Heart left ventricle (tissue), 16 donors: ENCODE measurements around the gene NIM1K. TPM values are rescaled to one million over a fixed set of nuclear protein-coding genes. Genes with fewer than 3 reads are reported as not detected.

Experiments
- ATAC-seq, 4 donors: fragments of 200-7000 bp; cut with Tn5 transposase; one replicate each; pipeline ENCODE4 v1.9.1; 2020 to 2022; ENCODE audit warnings: moderate library complexity in 4 of 4, mild to moderate bottlenecking in 3 of 4, moderate number of reproducible peaks in 1 of 4
- DNase-seq, 5 donors: peaks; one replicate each; pipeline ENCODE4 v3.0.0-alpha.2; 2020
- H3K27ac ChIP-seq, 12 donors: fragments of 200-600 bp; sonication (generic) in 4 of 12; one replicate each; pipeline versions ENCODE4 v1.5.0 to v1.8.0; 2016 to 2022; ENCODE audit warnings: mild to moderate bottlenecking in 2 of 12
- H3K27me3 ChIP-seq, 9 donors: fragments of 200-600 bp; sonication (generic) in 2 of 9; one replicate each; pipeline versions ENCODE4 v1.5.1 to v1.8.0; 2016 to 2022; ENCODE audit warnings: mild to moderate bottlenecking in 3 of 9
- H3K36me3 ChIP-seq, 9 donors: fragments of 200-600 bp; sonication (generic) in 2 of 9; one replicate each; pipeline versions ENCODE4 v1.5.0 to v1.8.0; 2018 to 2022; ENCODE audit warnings: mild to moderate bottlenecking in 2 of 9
- H3K4me1 ChIP-seq, 12 donors: fragments of 200-600 bp; sonication (generic) in 4 of 12; one replicate each; pipeline versions ENCODE4 v1.5.0 to v1.8.0; 2016 to 2022; ENCODE audit warnings: mild to moderate bottlenecking in 3 of 12
- H3K4me3 ChIP-seq, 12 donors: fragments of 200-600 bp; sonication (generic) in 4 of 12; one replicate each; pipeline versions ENCODE4 v1.5.0 to v1.8.0; 2017 to 2022; ENCODE audit warnings: mild to moderate bottlenecking in 9 of 12, moderate library complexity in 4 of 12
- H3K9me3 ChIP-seq, 12 donors: fragments of 200-600 bp; sonication (generic) in 4 of 12; one replicate each; pipeline versions ENCODE4 v1.5.0 to v1.8.0; 2016 to 2022; ENCODE audit warnings: mild to moderate bottlenecking in 1 of 12
- POLR2A ChIP-seq, 2 donors: fragments of 450-650 bp; IDR thresholded peaks; one replicate each; pipeline ENCODE4 v1.6.1; 2017; ENCODE audit warnings: antibody characterized with exemption in 2 of 2, mild to moderate bottlenecking in 2 of 2, moderate library complexity in 2 of 2
- WGBS, 4 donors: extraction: QIAGEN DNeasy Blood & Tissue Kit in 2 of 4; methylation state at CpG; one replicate each; pipeline versions ENCODE4 v1.1.5 to v1.1.7; 2013 to 2018; 5-methylcytosine and 5-hydroxymethylcytosine counted together
- intact Hi-C, 10 donors: fragments of 100-400 bp; cut with DNase I; formaldehyde crosslinking; loops; one replicate each; pipeline versions ENCODE4 v1.11.1 to v1.14.2; 2022
- polyA plus RNA-seq, 2 donors: library from polyadenylated mRNA; stranded (reverse); fragments of 200-250 nt; gene quantifications; one replicate each; pipeline ENCODE4 v1.2.3, GENCODE V29; 2013
- total RNA-seq, 9 donors: library from RNA; depleted of rRNA in 2 of 9; stranded (reverse); fragments of >200 nt in 2 of 9; fragmentation: NEBNext Ultra II Directional in 3 of 9; extraction: Animal tissue kit (Norgen Biotek cat#: 25700) in 3 of 9; gene quantifications; one replicate each; pipeline versions ENCODE4 v1.1.0 to v1.2.4, GENCODE V29; 2016 to 2023
- TF ChIP-seq, protein P1 (sequence below), 12 donors: fragments of 200-600 bp; sonication (generic) in 4 of 12; IDR thresholded peaks; one replicate each; pipeline versions ENCODE4 v1.5.0 to v1.8.0; 2018 to 2022; ENCODE audit warnings: antibody characterized with exemption in 12 of 12, mild to moderate bottlenecking in 5 of 12
- donor health status: ischemic (EF 13 %, LVEDD 7.1; RV severe dilation, severe dysfunction).
- donor health status: healthy with polysubstance abuse.
- donor health status: DM: no; HTN: yes; CAD: no.
- donor health status: DM: no; HTN: no; CAD: no.
- donor health status: ischemic (EF 25% LVEDD 6.9; RV normal size, moderate dysfunction).
- donor health status: ischemic (EF 25% LVEDD 5.7; RV mildly dilated, moderate dysfunction).
- donor health status: healthy.
- donor health status: DM: yes; HTN: yes; CAD: no.
- donor health status: ischemic (EF 35%, LVEDD 5.7; RV mildly dilated, moderate dysfunction).
- donor health status: nonischemic (EF 11% LVEDD 7.7; RV severe dilation, severe dysfunction).
- donor health status: DM: yes; HTN: yes; CAD: no.
- donor health status: PGD.
- donor health status: ischemic (EF 29% LVEDD 5.4; RV normal size, mild dysfunction).
- donor health status: nonischemic (EF 23%, LVEDD 6.1; RV moderate dilation, normal function).

The NIM1K gene
- total and polyA plus RNA-seq, 11 donors, result 0.11 to 1.4 (median 0.44) TPM; not detected in 2

DNA sequence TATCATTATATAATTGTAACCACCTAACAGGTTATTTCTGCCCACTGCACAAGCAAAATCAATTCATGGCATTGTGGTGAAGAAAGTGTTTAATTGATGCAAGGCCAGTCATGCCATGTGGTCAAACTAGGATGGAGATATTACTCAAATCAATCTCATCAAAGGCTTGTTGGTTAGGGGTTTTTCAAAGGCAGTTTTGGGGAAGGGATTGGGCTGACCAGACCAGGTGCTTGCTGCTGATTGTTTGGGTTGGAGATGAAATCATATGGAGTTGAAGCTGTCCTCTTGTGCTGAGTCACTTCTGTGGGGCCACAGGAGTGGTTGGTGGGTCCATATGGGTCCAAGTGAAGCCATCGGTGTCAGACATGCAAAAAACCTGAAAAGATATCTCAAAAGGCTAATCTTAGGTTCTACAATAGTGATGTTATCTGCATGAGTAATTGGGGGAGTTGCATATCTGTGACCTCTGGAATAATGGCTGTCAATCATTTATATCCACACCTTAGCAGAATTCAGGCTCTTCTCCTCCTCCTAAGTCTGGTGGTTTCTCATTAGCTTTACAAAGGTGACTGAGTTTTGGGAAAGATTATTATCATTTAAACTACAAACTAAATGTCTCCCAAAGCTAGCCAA is 76.3 kb downstream of the NIM1K start:
- no peak overlapping the region for H3K4me3 ChIP-seq
- intact Hi-C loops, result no loop called here
- no peak for ATAC-seq

DNA sequence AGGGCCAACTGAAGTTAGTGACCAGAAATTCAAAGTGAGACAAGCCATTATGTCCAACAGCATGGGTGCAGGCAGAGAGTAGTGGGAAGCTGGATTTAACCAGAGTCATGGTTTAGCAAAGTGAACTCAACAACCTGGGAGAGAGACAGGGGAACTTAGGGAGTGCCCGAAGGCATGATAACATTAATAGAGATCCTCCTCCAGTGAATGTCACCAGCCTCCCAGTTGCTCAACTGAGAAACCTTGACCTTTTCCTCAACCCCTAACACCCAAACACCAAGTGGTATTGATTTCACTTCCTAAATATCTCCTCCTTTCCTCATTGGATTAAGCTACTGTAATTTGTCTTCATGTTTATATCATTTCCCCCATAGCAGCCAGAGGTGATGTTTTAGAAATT is 78.6 kb downstream of the NIM1K start:
- 59 to 87% (median 82%) methylated on average over 1 of the region's 1 CpG for WGBS, 4 donors
- Histone ChIP-seq H3K27me3 (no peaks in the 10 kb centered on the region), H3K27ac (no peak overlapping the region), H3K4me3 (no peak overlapping the region), H3K36me3 (no peaks in the 10 kb centered on the region), H3K4me1 (peaks cover 0 to 9% (median 0%) of the 10 kb centered on the region in 12 donors), H3K9me3 (peaks cover 0 to 21% (median 0%) of the 10 kb centered on the region in 12 donors)
- ATAC-seq (no peak), DNase-seq (no peak)
- TF ChIP-seq, protein P1, sequence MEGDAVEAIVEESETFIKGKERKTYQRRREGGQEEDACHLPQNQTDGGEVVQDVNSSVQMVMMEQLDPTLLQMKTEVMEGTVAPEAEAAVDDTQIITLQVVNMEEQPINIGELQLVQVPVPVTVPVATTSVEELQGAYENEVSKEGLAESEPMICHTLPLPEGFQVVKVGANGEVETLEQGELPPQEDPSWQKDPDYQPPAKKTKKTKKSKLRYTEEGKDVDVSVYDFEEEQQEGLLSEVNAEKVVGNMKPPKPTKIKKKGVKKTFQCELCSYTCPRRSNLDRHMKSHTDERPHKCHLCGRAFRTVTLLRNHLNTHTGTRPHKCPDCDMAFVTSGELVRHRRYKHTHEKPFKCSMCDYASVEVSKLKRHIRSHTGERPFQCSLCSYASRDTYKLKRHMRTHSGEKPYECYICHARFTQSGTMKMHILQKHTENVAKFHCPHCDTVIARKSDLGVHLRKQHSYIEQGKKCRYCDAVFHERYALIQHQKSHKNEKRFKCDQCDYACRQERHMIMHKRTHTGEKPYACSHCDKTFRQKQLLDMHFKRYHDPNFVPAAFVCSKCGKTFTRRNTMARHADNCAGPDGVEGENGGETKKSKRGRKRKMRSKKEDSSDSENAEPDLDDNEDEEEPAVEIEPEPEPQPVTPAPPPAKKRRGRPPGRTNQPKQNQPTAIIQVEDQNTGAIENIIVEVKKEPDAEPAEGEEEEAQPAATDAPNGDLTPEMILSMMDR (IDR thresholded peaks at IDR 0.05), result no peak
- no peak for TF ChIP-seq POLR2A (IDR thresholded peaks at IDR 0.05)
- intact Hi-C loops, result no loop called here

More for the DNA sequence above, 76.3 kb downstream of the NIM1K start:
- WGBS, 4 donors, result 83 to 100% (median 94%) methylated on average over 1 of the region's 1 CpG
- peaks cover 0 to 21% (median 0%) of the 10 kb centered on the region in 12 donors for H3K9me3 ChIP-seq
- no peak for TF ChIP-seq POLR2A (IDR thresholded peaks at IDR 0.05)
- TF ChIP-seq, protein P1 (IDR thresholded peaks at IDR 0.05), result no peak
- H3K4me1 ChIP-seq, result no peaks in the 10 kb centered on the region
- H3K36me3 ChIP-seq, result no peaks in the 10 kb centered on the region
- H3K27ac ChIP-seq, result no peak overlapping the region
- H3K27me3 ChIP-seq, result no peaks in the 10 kb centered on the region
- no peak for DNase-seq

DNA sequence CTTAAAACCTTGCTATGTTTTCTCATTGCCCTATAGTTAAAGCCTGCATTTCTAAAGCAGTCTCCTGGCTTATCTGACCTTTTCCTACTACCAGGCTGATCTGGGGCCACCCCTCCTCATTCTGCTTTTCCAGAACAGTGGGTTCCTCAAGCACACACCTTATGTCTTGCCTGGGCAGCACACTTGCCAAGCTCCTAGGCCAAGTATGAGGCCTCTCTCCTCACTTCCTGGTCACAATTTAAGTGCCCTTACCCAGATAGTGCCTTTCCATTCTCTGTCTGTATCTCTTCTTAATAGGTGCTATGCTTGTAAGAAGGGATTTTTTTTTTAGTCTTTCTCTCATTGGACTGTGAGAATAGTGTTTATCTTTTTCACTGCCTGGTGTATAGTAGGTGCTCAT is 81.5 kb downstream of the NIM1K start:
- Histone ChIP-seq H3K9me3 (peaks cover 0 to 15% (median 0%) of the 10 kb centered on the region in 12 donors), H3K4me3 (no peak overlapping the region), H3K36me3 (no peaks in the 10 kb centered on the region), H3K27me3 (no peaks in the 10 kb centered on the region), H3K27ac (no peak overlapping the region), H3K4me1 (peaks cover 0 to 9% (median 0%) of the 10 kb centered on the region in 12 donors)
- intact Hi-C loops, result no loop called here
- no peak for ATAC-seq
- no peak for DNase-seq
- TF ChIP-seq POLR2A (IDR thresholded peaks at IDR 0.05), result no peak
- TF ChIP-seq, protein P1 (IDR thresholded peaks at IDR 0.05), result no peak

DNA sequence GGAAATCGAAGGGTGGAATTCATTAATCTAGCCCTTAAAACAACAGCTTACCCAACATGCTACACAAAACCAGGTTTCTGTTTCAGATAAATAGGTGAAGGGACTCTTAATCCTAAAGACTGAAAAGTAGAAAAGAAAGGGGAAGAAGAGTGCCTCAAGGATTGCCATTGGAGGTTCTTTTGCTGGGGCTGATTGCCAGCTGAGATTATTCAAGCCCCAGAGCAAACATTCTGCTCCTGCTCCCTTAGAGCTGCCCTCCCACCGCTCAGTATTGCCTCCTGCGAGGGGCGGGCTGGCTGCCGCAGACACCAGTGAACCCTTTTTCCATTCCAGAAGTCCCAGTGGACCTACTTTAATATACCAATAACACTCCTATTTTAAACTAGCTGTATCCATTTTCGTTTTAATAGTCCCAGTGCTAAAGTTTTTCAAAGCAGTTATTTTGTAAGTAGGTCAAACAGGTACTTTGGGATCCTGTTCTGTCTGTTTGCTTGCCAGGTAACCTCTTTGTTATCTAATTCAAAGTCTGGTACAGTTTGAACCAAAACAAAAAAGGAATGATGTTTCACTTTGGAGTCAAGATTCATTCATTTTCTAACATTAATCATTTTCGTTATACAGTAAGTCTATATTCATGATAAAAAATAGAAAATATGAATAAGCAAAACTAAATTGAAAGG is 82.5 kb downstream of the NIM1K start:
- ATAC-seq (no peak), DNase-seq (no peak)
- intact Hi-C loops, result no loop called here
- H3K27ac ChIP-seq, result no peak overlapping the region
- no peak for TF ChIP-seq POLR2A (IDR thresholded peaks at IDR 0.05)
- TF ChIP-seq, protein P1 (IDR thresholded peaks at IDR 0.05), result no peak
- H3K27me3 ChIP-seq, result no peaks in the 10 kb centered on the region
- 53 to 68% (median 64%) methylated on average over 7 of the region's 7 CpGs for WGBS, 4 donors
- H3K9me3 ChIP-seq, result peaks cover 0 to 9% (median 0%) of the 10 kb centered on the region in 12 donors
- H3K36me3 ChIP-seq, result no peaks in the 10 kb centered on the region
- H3K4me3 ChIP-seq, result no peak overlapping the region
- peaks cover 0 to 9% (median 0%) of the 10 kb centered on the region in 12 donors for H3K4me1 ChIP-seq
